ENCODE measurements around the gene NUP62. TPM values are rescaled to one million over a fixed set of nuclear protein-coding genes. Genes with fewer than 3 reads are reported as not detected.
A peak's percentile ranks its signal among the peaks of the same experiment; 100 is the strongest.

The NUP62 gene, protein sequence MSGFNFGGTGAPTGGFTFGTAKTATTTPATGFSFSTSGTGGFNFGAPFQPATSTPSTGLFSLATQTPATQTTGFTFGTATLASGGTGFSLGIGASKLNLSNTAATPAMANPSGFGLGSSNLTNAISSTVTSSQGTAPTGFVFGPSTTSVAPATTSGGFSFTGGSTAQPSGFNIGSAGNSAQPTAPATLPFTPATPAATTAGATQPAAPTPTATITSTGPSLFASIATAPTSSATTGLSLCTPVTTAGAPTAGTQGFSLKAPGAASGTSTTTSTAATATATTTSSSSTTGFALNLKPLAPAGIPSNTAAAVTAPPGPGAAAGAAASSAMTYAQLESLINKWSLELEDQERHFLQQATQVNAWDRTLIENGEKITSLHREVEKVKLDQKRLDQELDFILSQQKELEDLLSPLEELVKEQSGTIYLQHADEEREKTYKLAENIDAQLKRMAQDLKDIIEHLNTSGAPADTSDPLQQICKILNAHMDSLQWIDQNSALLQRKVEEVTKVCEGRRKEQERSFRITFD
- total RNA-seq (2021; fragmentation: NEBNext Ultra II Directional; extraction: Animal tissue kit (Norgen Biotek cat#: 25700)) (106 and 107 TPM in 2 replicates), polyA plus RNA-seq (2011; rRNA removed) (50.0 and 60.0 TPM in 2 replicates), polyA minus RNA-seq (2011; rRNA and poly(A)+ RNA removed) (24.9 and 28.6 TPM in 2 replicates)
- 38.7 TPM for polyA plus RNA-seq (2011; cell fraction: cytosol; rRNA removed)
- polyA plus RNA-seq (2011; cell fraction: nucleus; rRNA removed), result 35.8 TPM
- polyA plus RNA-seq (2012, experiment 1 of 2), result 56.0 to 96.8 TPM (median 85.0 TPM) in 4 replicates
- 58.7 TPM for polyA plus RNA-seq (2012, experiment 2 of 2)
- 65.6 TPM for polyA plus RNA-seq (2013, experiment 1 of 2)
- 65.7 TPM for polyA plus RNA-seq (2013, experiment 2 of 2)
- polyA minus RNA-seq (2011; cell fraction: cytosol; rRNA and poly(A)+ RNA removed), result 32.0 TPM
- 29.1 TPM for polyA minus RNA-seq (2011; cell fraction: nucleus; rRNA and poly(A)+ RNA removed)
- long read RNA-seq, experiment 1, transcript NUP62-202 (2 exons, 3,479 nt), result major isoform, 16 of 26 reads
- long read RNA-seq, experiment 1, partial matches to known transcripts, result 0 of 26 reads
- long read RNA-seq, experiment 1, other reads (novel, unspliced or antisense), result 6 of 26 reads
- long read RNA-seq, experiment 2, transcript NUP62-202 (2 exons, 3,479 nt), result major isoform, 5 of 23 reads
- long read RNA-seq, experiment 2, partial matches to known transcripts, result 0 of 23 reads
- long read RNA-seq, experiment 2, other reads (novel, unspliced or antisense), result 13 of 23 reads

DNA sequence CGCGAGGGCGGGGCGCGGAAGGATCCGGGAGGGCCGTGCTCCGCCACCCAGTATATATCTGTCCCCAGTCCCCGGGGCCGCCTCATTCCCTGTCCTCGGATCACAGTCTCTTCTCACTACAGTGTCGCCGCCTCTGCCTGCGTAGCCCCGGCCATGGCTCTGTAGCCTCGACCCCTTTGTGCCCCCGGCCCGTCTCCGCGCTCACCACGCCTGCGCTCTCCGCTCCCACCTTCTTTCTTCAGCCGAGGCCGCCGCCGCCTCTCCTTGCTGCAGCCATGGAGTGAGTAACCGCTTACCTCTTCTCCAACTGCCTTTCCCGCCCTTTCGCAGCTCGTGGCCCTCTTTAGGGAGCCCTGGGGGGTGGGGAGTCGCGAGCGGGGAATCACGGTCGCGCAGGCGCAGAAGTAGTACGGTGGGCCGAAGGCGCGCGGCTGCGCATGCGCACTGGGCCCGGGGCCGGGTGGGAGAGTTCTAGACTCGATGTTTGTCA, at the start of gene NUP62, which contains the start of gene ATF5:
Gene NUP62, minus strand, starts transcription at position 384 of the 490 bp plus-strand sequence. CDS start 19,697 bp downstream, outside the sequence.
Gene ATF5, plus strand, starts transcription at position 85 of the 490 bp plus-strand sequence. CDS start 1,646 bp downstream, outside the sequence.
- POLR2A ChIA-PET (ENCODE audit: partially characterized antibody), result interaction anchor here (0.7 to 15.1 kb wide), 37 partner anchors 8 to 253 kb away, joined by 3 to 373 read pairs (median 6); partner anchors contain the start of genes AKT1S1, FUZ, IL4I1 and PRMT1
- WGBS, 2 experiments (ENCODE audit: extremely low coverage in 1 of 2, insufficient coverage in 1 of 2, insufficient read length in 1 of 2, insufficient replicate concordance in 2 of 2, low coverage in 1 of 2, low lambda C conversion rate in 2 of 2, missing lambda C conversion rate in 1 of 2), result 1% methylated on average over 36 of the region's 48 CpGs; no CpG with 5 or more reads in 1 of the 2 experiments
- Histone ChIP-seq H2BK120ac (replicated peaks; ENCODE audit: low read depth, low read length) (peak within 1 kb of the TSS; percentile 59), H2BK15ac (ENCODE audit: low read length) (no peak within 1 kb of the TSS), H3K4me3 (ENCODE audit: extremely low read depth in 1 of 4, insufficient read depth in 2 of 4, low read depth in 3 of 4, low read length in 4 of 4) (peak within 1 kb of the TSS; percentile 71 to 91 (median 86)), H3K23ac (ENCODE audit: insufficient read length) (no peak within 1 kb of the TSS), H3K4me1 (replicated peaks in 1 of 4; ENCODE audit: control insufficient read depth in 3 of 4, insufficient read depth in 4 of 4, low read length in 3 of 4) (peaks cover 0 to 5% (median under 1%) of the 10 kb centered on the region in 4 experiments; a peak in 3 of 7 replicates), H4K5ac (ENCODE audit: insufficient read length, low read depth, low read length) (peak within 1 kb of the TSS; percentile 95), H2BK20ac (ENCODE audit: low read length) (no peak within 1 kb of the TSS), H3K14ac (ENCODE audit: insufficient read length) (no peak within 1 kb of the TSS), H3K4me2 (ENCODE audit: insufficient read depth in 1 of 2, low read depth in 2 of 2, low read length in 2 of 2) (peak within 1 kb of the TSS; percentile 60 to 96), H3K9me3 (ENCODE audit: insufficient read depth in 2 of 2, low read depth in 1 of 2, low read length in 1 of 2) (no peaks in the 10 kb centered on the region), H4K91ac (replicated peaks; ENCODE audit: insufficient read length, low read length) (peak within 1 kb of the TSS; percentile 99), H2AFZ (ENCODE audit: low read length) (peak within 1 kb of the TSS; percentile 14; the same call in 1 of the 2 replicates), H3K23me2 (ENCODE audit: low read depth, low read length) (peaks cover 9% of the 10 kb centered on the region), H3K27me3 (replicated peaks in 1 of 4; ENCODE audit: control insufficient read depth in 3 of 4, extremely low read depth in 1 of 4, insufficient read depth in 3 of 4, low read length in 3 of 4) (no peaks in the 10 kb centered on the region), H3K27ac (ENCODE audit: low read depth, low read length) (peak within 1 kb of the TSS; percentile 96), H3K9ac (replicated peaks in 1 of 4; ENCODE audit: extremely low read depth in 1 of 4, low read depth in 3 of 4, low read length in 3 of 4) (peak within 1 kb of the TSS; percentile 92 to 98 (median 95)), H3K36me3 (ENCODE audit: control insufficient read depth in 2 of 4, insufficient read depth in 4 of 4, low read length in 3 of 4) (peaks cover 9 to 23% (median 17%) of the 10 kb centered on the region in 4 experiments; a peak in 7 of 8 replicates), H4K20me1 (replicated peaks in 1 of 2; ENCODE audit: control insufficient read depth in 1 of 2, insufficient read depth in 2 of 2, low read length in 2 of 2) (peaks cover 5 to 14% of the 10 kb centered on the region in 2 experiments), H3K79me1 (ENCODE audit: low read depth, low read length) (peaks cover 9% of the 10 kb centered on the region), H3K4ac (replicated peaks; ENCODE audit: insufficient read length, low read depth, low read length) (peak within 1 kb of the TSS; percentile 85), H2AK5ac (ENCODE audit: low read depth, low read length) (peak within 1 kb of the TSS; percentile 91; the same call in 1 of the 2 replicates), H3K18ac (ENCODE audit: extremely low read depth, low read length) (peak within 1 kb of the TSS; percentile 94), H2BK12ac (ENCODE audit: low read depth, low read length) (peak within 1 kb of the TSS; percentile 79), H2BK5ac (ENCODE audit: low read depth, low read length) (peak within 1 kb of the TSS; percentile 94), H4K8ac (ENCODE audit: extremely low read depth, insufficient read depth, low read length) (peak within 1 kb of the TSS; percentile 99; the same call in 1 of the 2 replicates), H3K79me2 (ENCODE audit: control insufficient read depth in 1 of 2, insufficient read depth in 2 of 2, low read length in 2 of 2) (peaks cover 17 to 48% of the 10 kb centered on the region in 2 experiments), H3K56ac (replicated peaks; ENCODE audit: insufficient read length, low read depth, low read length) (peak within 1 kb of the TSS; percentile 84)
- DNase-seq (ENCODE audit: low read depth in 1 of 2, low spot score in 2 of 2) (peak; percentile 70 to 97), FAIRE-seq (no peak)
- CTCF ChIA-PET (ENCODE audit: partially characterized antibody), result interaction anchor here (2.0 to 3.2 kb wide), 5 partner anchors 8 to 58 kb away, joined by 7 to 18 read pairs (median 13); no protein-coding TSS in a partner anchor
- TF ChIP-seq BRCA1 (IDR thresholded peaks at IDR 0.05; ENCODE audit: low read depth, low read length) (no peak), ASH2L (IDR thresholded peaks at IDR 0.05; ENCODE audit: low read length) (no peak), POLR2A (IDR thresholded peaks at IDR 0.05; ENCODE audit: control extremely low read depth in 1 of 2, low read depth in 2 of 2, low read length in 2 of 2) (peak in 1 of 2 experiments; percentile 92; a peak in 2 of 3 replicates), SIN3A (conservative IDR thresholded peaks at IDR 0.05 in 1 of 2, IDR thresholded peaks at IDR 0.05 in 1 of 2; ENCODE audit: low read depth in 1 of 2, low read length in 2 of 2) (0 out of 4 replicates have a peak, but pooled peaks of 1 of the 2 experiments have one; percentile 16)
- TF ChIP-seq, protein P1, sequence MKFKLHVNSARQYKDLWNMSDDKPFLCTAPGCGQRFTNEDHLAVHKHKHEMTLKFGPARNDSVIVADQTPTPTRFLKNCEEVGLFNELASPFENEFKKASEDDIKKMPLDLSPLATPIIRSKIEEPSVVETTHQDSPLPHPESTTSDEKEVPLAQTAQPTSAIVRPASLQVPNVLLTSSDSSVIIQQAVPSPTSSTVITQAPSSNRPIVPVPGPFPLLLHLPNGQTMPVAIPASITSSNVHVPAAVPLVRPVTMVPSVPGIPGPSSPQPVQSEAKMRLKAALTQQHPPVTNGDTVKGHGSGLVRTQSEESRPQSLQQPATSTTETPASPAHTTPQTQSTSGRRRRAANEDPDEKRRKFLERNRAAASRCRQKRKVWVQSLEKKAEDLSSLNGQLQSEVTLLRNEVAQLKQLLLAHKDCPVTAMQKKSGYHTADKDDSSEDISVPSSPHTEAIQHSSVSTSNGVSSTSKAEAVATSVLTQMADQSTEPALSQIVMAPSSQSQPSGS (IDR thresholded peaks at IDR 0.05; ENCODE audit: low read length), result no peak

Data from H1 (cell line).